Muscle layer of colon (tissue), 2 donors: ENCODE results near the gene IGF2.

ENCODE experiments used
- H3K27ac ChIP-seq: one replicate; pipeline ENCODE4 v1.7.0; 2013; ENCODE audit warnings: low read depth, mild to moderate bottlenecking, low read length, moderate library complexity
- H3K27me3 ChIP-seq, 2 donors: one replicate each; pipeline ENCODE4 v1.7.0; 2013; ENCODE audit warnings: low read length in 2 of 2, mild to moderate bottlenecking in 2 of 2; ENCODE audit not compliant: insufficient read depth in 2 of 2, control insufficient read depth in 1 of 2
- H3K36me3 ChIP-seq: one replicate; pipeline ENCODE4 v1.7.0; 2013; ENCODE audit warnings: mild to moderate bottlenecking, low read length; ENCODE audit not compliant: insufficient read depth
- H3K4me1 ChIP-seq: one replicate; pipeline ENCODE4 v1.7.0; 2013; ENCODE audit warnings: mild to moderate bottlenecking, low read length; ENCODE audit not compliant: insufficient read depth
- H3K4me3 ChIP-seq, 2 donors: one replicate each; pipeline ENCODE4 v1.7.0; 2013; ENCODE audit warnings: low read length in 2 of 2, low read depth in 1 of 2, mild to moderate bottlenecking in 1 of 2, moderate library complexity in 1 of 2
- H3K9ac ChIP-seq: one replicate; pipeline ENCODE4 v1.7.0; 2013; ENCODE audit warnings: low read length
- H3K9me3 ChIP-seq: one replicate; pipeline ENCODE4 v1.7.0; 2013; ENCODE audit warnings: mild to moderate bottlenecking, low read length
- donor health status: abdominal sarcoma.
- donor health status: Adenocarcinoma of cecum.

Gene IGF2

DNA sequence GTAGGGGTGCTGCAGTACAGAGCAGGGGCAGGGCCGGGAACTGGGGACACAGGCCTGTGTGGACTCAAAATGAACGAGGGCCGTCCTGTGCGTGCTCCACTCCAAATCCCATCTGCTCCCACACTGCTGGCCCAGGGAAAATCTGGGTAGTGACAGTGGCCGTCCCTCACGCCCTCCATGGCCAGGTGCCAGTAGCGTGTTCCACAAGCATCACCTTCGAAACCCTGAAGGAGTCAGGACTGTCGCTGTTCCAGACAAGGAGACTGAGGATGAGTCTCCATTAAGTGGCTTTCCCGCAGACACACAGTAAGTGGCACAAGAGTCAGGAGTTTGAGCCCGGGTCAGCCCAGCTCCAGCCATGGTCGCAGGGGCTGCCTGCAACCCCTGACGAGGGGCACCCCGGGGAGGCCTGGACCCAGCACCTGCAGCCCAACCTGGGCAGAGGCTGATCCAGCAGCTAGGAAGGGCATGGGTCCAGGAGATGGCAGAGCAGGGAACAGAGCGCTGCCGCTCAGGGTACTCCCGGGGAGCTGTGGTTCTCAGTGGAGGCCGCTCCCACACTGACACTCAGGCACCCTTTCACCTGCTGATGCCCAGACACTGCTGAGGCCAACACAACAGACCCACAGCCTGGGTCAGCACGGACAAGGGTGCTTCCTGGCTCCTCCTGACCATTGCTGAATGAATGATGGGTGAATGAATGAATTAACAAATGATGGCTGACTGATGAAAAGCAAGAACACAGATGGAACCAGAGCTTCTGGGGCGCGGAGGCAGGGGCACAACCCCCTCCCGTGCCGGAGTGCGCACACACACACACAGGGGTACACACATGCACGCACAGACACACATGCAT lies 35.3 kb downstream of the IGF2 start:
- Histone ChIP-seq H3K27me3 (no peaks in the 10 kb centered on the region), H3K4me3 (no peak overlapping the region), H3K27ac (no peak overlapping the region), H3K36me3 (no peaks in the 10 kb centered on the region), H3K9me3 (no peaks in the 10 kb centered on the region), H3K4me1 (no peaks in the 10 kb centered on the region), H3K9ac (no peak overlapping the region)

- no peaks in the 10 kb centered on the region for H3K9me3 ChIP-seq
- no peaks in the 10 kb centered on the region for H3K4me1 ChIP-seq
- no peaks in the 10 kb centered on the region for H3K27me3 ChIP-seq
- no peak overlapping the region for H3K9ac ChIP-seq
- H3K36me3 ChIP-seq = no peaks in the 10 kb centered on the region
- H3K4me3 ChIP-seq = no peak overlapping the region
- no peak overlapping the region for H3K27ac ChIP-seq
These were observed 36.3 kb downstream of the IGF2 start for GRCh38 chr11:2102883-2103213.

DNA sequence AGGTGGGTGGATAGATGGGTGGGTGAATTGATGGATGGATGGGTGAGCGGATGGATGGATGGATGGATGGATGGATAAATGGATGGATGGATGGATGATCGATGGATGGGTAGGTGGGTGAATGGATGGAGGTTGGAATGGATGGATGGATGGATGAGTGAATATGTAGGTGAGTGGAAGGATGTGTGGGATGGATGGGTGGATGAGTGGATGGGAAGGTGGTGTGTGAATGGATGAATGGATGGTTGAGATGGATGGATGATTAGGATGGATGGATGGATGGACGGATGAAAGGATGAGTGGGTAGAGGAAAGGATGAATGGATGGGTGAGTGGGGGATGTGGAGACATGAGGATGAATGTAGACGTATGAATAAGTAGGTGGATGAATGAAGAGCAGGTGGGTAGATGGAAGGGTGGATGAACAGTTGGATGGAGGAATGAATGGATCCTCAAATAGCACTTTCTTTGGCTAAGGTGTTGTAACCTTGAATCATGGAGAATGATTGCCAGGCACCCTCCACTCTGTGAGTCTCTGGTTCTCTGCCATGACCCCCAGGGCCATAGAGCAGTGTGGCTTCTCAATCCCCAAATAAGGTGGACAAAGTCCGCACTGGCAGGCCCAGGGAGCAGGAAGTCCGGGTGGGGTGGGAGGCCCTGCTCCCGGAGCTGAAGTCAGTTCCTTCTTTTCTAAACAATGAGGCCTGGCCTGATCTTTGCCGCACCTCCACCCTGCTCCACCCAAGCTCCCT lies 36.9 kb downstream of the IGF2 start:
- no peak overlapping the region for H3K27ac ChIP-seq
- no peaks in the 10 kb centered on the region for H3K36me3 ChIP-seq
- H3K27me3 ChIP-seq = no peaks in the 10 kb centered on the region
- no peaks in the 10 kb centered on the region for H3K4me1 ChIP-seq
- no peak overlapping the region for H3K9ac ChIP-seq
- H3K4me3 ChIP-seq = no peak overlapping the region
- no peaks in the 10 kb centered on the region for H3K9me3 ChIP-seq

GRCh38 chr11:2101171-2101675 lies 38.0 kb downstream of the IGF2 start:
- peaks cover 5% of the 10 kb centered on the region for H3K4me1 ChIP-seq

GRCh38 chr11:2100361-2101170 lies 38.6 kb downstream of the IGF2 start:
- Histone ChIP-seq H3K27ac (no peak overlapping the region), H3K9me3 (no peaks in the 10 kb centered on the region), H3K36me3 (no peaks in the 10 kb centered on the region), H3K27me3 (no peaks in the 10 kb centered on the region), H3K4me1 (peaks cover 5% of the 10 kb centered on the region), H3K9ac (no peak overlapping the region), H3K4me3 (no peak overlapping the region)

More at GRCh38 chr11:2101171-2101675, 38.0 kb downstream of the IGF2 start:
- no peak overlapping the region for H3K9ac ChIP-seq
- no peaks in the 10 kb centered on the region for H3K36me3 ChIP-seq
- H3K9me3 ChIP-seq = no peaks in the 10 kb centered on the region
- H3K27ac ChIP-seq = no peak overlapping the region
- no peaks in the 10 kb centered on the region for H3K27me3 ChIP-seq
- H3K4me3 ChIP-seq = no peak overlapping the region

GRCh38 chr11:2099516-2100349 lies 39.5 kb downstream of the IGF2 start:
- H3K27ac ChIP-seq = no peak overlapping the region

GRCh38 chr11:2098691-2099515 lies 40.3 kb downstream of the IGF2 start:
- Histone ChIP-seq H3K4me3 (no peak overlapping the region), H3K27ac (no peak overlapping the region), H3K4me1 (peaks cover 5% of the 10 kb centered on the region), H3K9ac (no peak overlapping the region), H3K36me3 (no peaks in the 10 kb centered on the region), H3K27me3 (no peaks in the 10 kb centered on the region), H3K9me3 (no peaks in the 10 kb centered on the region)

More at GRCh38 chr11:2099516-2100349, 39.5 kb downstream of the IGF2 start:
- no peaks in the 10 kb centered on the region for H3K9me3 ChIP-seq
- peaks cover 5% of the 10 kb centered on the region for H3K4me1 ChIP-seq
- no peak overlapping the region for H3K9ac ChIP-seq
- H3K27me3 ChIP-seq = no peaks in the 10 kb centered on the region
- H3K36me3 ChIP-seq = no peaks in the 10 kb centered on the region
- H3K4me3 ChIP-seq = no peak overlapping the region

DNA sequence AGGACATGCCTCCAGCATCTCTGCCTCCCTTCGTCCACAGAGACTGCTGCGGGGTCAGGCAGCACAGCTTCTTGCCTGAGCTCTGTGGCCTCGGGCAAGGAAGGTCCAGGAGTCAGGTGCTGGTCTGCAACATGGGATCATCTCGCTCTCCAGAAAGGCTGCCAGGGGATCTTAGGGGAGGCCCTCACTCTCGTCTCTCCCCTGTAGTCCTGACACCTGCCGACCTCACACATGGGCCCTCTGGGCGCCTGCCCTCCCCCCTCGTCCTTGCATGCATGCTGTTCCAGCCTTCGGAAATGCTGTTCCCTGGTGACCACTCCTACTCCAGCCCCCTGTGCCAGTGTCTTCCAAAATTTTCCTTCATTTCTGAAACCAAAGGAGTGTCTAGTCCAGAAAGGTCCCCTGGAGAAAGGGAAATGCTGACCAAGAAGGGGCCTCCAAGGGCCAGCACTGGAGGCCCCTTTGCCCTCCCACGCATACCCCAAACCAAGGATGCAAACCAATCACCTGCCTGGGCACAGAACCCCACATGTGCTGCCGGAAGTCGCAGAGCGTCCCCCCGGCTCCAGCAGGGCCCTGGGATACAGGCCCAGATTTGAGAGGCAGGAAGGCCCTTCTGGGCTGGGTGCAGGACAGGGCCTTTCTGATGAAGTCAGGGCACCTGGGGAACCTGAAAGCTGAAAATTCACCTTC lies 41.0 kb downstream of the IGF2 start:
- H3K27ac ChIP-seq = no peak overlapping the region
- H3K36me3 ChIP-seq = no peaks in the 10 kb centered on the region
- no peak overlapping the region for H3K9ac ChIP-seq
- H3K9me3 ChIP-seq = no peaks in the 10 kb centered on the region
- H3K4me1 ChIP-seq = peaks cover 5% of the 10 kb centered on the region
- no peak overlapping the region for H3K4me3 ChIP-seq
- H3K27me3 ChIP-seq = no peaks in the 10 kb centered on the region

GRCh38 chr11:2097356-2097997 lies 41.7 kb downstream of the IGF2 start:
- no peaks in the 10 kb centered on the region for H3K9me3 ChIP-seq
- H3K36me3 ChIP-seq = no peaks in the 10 kb centered on the region
- H3K27ac ChIP-seq = no peak overlapping the region
- no peak overlapping the region for H3K9ac ChIP-seq
- H3K4me3 ChIP-seq = no peak overlapping the region
- no peaks in the 10 kb centered on the region for H3K27me3 ChIP-seq
- peaks cover 5% of the 10 kb centered on the region for H3K4me1 ChIP-seq
